Prostate gland (tissue), 2 donors: ENCODE results near the gene MXD3. TPM values are rescaled to one million over a fixed set of nuclear protein-coding genes. Genes with fewer than 3 reads are reported as not detected.

Source experiments
- DNase-seq: peaks from one replicate; pipeline ENCODE4 v3.0.0-alpha.2; 2019; ENCODE audit warnings: low spot score
- H3K27ac ChIP-seq, 2 donors: fragments of 200-600 bp; sonication (generic); 2 replicates each; pipeline ENCODE4 v1.5.1; 2017 to 2019
- H3K27me3 ChIP-seq: fragments of 200-600 bp; sonication (generic); replicated peaks from 2 replicates; pipeline ENCODE4 v1.5.1; 2019; ENCODE audit not compliant: insufficient read depth
- H3K36me3 ChIP-seq, 2 donors: fragments of 200-600 bp; sonication (generic); 1 replicate in 1 of 2; 2 replicates in 1 of 2; pipeline versions ENCODE4 v1.5.1 to v1.8.1; 2017 to 2019
- H3K4me1 ChIP-seq: fragments of 200-600 bp; sonication (generic); replicated peaks from 2 replicates; pipeline ENCODE4 v1.5.1; 2019
- H3K4me3 ChIP-seq, 2 donors: fragments of 200-600 bp; sonication (generic); 2 replicates each; pipeline ENCODE4 v1.5.1; 2017 to 2019
- H3K9me3 ChIP-seq: fragments of 200-600 bp; sonication (generic); 2 replicates; pipeline ENCODE4 v1.5.1; 2017
- CTCF ChIP-seq, 4 experiments: fragments of 200-600 bp in 2 of 4; fragments of 450-650 bp in 2 of 4; sonication (generic) in 2 of 4; IDR thresholded peaks; 1 replicate in 3 of 4; 2 replicates in 1 of 4; pipeline ENCODE4 v1.5.1; 2016 to 2019; ENCODE audit warnings: antibody characterized with exemption in 4 of 4, mild to moderate bottlenecking in 2 of 4, moderate library complexity in 2 of 4
- POLR2A ChIP-seq: fragments of 450-650 bp; IDR thresholded peaks from one replicate; pipeline ENCODE4 v1.6.1; 2016; ENCODE audit warnings: antibody characterized with exemption, mild to moderate bottlenecking
- POLR2AphosphoS5 ChIP-seq: sonication (generic); formaldehyde crosslinking; IDR thresholded peaks from one replicate; pipeline ENCODE4 v1.6.1; 2017; ENCODE audit warnings: antibody characterized with exemption
- WGBS: methylation state at CpG from one replicate; pipeline ENCODE4 v1.1.5; 2018; 5-methylcytosine and 5-hydroxymethylcytosine counted together
- intact Hi-C: fragments of 100-400 bp; cut with DNase I; formaldehyde crosslinking; loops from one replicate; pipeline ENCODE4 v1.14.2; 2022
- total RNA-seq, 2 donors: library from RNA; depleted of rRNA; stranded (reverse); fragments of >200 nt; gene quantifications; one replicate each; pipeline ENCODE4 v1.1.0, GENCODE V29; 2016

Gene MXD3
- total RNA-seq, 2 donors from 2014 or later = 13.5 to 20.5 TPM

- WGBS = 7% methylated on average over 21 of the region's 25 CpGs
- TF ChIP-seq CTCF (IDR thresholded peaks at IDR 0.05) (no peak), POLR2AphosphoS5 (no peak), POLR2A (no peak)
- intact Hi-C loops = no loop called here
Observed at GRCh38 chr5:177303925-177304391, 7.7 kb downstream of the MXD3 start.

GRCh38 chr5:177303121-177303924, 8.4 kb downstream of the MXD3 start, which contains the start of the genes PRELID1 and RAB24:
TSS of gene PRELID1 (plus strand) at chr5:177303799. CDS start at chr5:177303986, 187 bp downstream.
TSS of gene RAB24 (minus strand) at chr5:177303719. CDS start at chr5:177303288, 431 bp downstream.
- Histone ChIP-seq H3K36me3 (peaks cover 0 to 3% of the 10 kb centered on the region in 2 donors), H3K27ac (peak within 1 kb of the TSS; percentile 83 to 84), H3K4me1 (peaks cover 19% of the 10 kb centered on the region), H3K27me3 (no peaks in the 10 kb centered on the region), H3K4me3 (peak within 1 kb of the TSS; percentile 89 to 96), H3K9me3 (no peaks in the 10 kb centered on the region)
- DNase-seq = peak; percentile 86
- TF ChIP-seq POLR2AphosphoS5 = peak; percentile 79
- TF ChIP-seq CTCF (IDR thresholded peaks at IDR 0.05) = peak in 3 of 4 experiments; percentile 45 to 47 (median 45)
- peak; percentile 73 for TF ChIP-seq POLR2A
- intact Hi-C loops = no loop called here
- 0% methylated on average over 39 of the region's 100 CpGs for WGBS

More at GRCh38 chr5:177303925-177304391, 7.7 kb downstream of the MXD3 start:
- no peak for DNase-seq
- Histone ChIP-seq H3K27ac (peak overlapping the region; percentile 83 to 84), H3K27me3 (no peaks in the 10 kb centered on the region), H3K4me3 (peak overlapping the region; percentile 89 to 96), H3K36me3 (peaks cover 0 to 3% of the 10 kb centered on the region in 2 donors), H3K9me3 (no peaks in the 10 kb centered on the region), H3K4me1 (peaks cover 19% of the 10 kb centered on the region)

- H3K36me3 ChIP-seq = peaks cover 0 to 3% of the 10 kb centered on the region in 2 donors
- H3K4me3 ChIP-seq = peak overlapping the region; percentile 89 to 96
- TF ChIP-seq POLR2AphosphoS5 = no peak
- no peak for TF ChIP-seq POLR2A
- TF ChIP-seq CTCF (IDR thresholded peaks at IDR 0.05) = peak in 1 of 4 experiments; percentile 5
- no peak for DNase-seq
- intact Hi-C loops = no loop called here
- WGBS = 31% methylated on average over 24 of the region's 24 CpGs
- no peaks in the 10 kb centered on the region for H3K9me3 ChIP-seq
- H3K27ac ChIP-seq = peak overlapping the region; percentile 83 to 84
- H3K4me1 ChIP-seq = peaks cover 19% of the 10 kb centered on the region
- H3K27me3 ChIP-seq = no peaks in the 10 kb centered on the region
Observed at GRCh38 chr5:177302354-177303110, 9.2 kb downstream of the MXD3 start.

GRCh38 chr5:177301503-177302165, 10.1 kb downstream of the MXD3 start:
- Histone ChIP-seq H3K4me1 (peaks cover 19% of the 10 kb centered on the region), H3K9me3 (no peaks in the 10 kb centered on the region), H3K27me3 (no peaks in the 10 kb centered on the region), H3K27ac (peak overlapping the region; percentile 83 to 84), H3K4me3 (no peak overlapping the region), H3K36me3 (peaks cover 0 to 2% of the 10 kb centered on the region in 2 donors)
- peak; percentile 89 for DNase-seq
- 31% methylated on average over 7 of the region's 7 CpGs for WGBS
- TF ChIP-seq POLR2AphosphoS5 = peak; percentile 81
- peak; percentile 66 for TF ChIP-seq POLR2A
- no peak for TF ChIP-seq CTCF (IDR thresholded peaks at IDR 0.05)
- intact Hi-C loops = no loop called here
